HCT116 (cell line): Measurements from ENCODE around the gene KLF16. TPM values are rescaled to one million over a fixed set of nuclear protein-coding genes. Genes with fewer than 3 reads are reported as not detected.

Experiments used
- ATAC-seq: fragments of 200-7000 bp; cut with Tn5 transposase; 2 replicates; pipeline ENCODE4 v1.9.1; 2020; ENCODE audit warnings: mild to moderate bottlenecking, moderate library complexity
- BruUV-seq: library from RNA; stranded (reverse); fragments of 400-500 nt; replicated peaks from 2 replicates; lab custom pipeline; 2021; lab: Mats Ljungman, UMichigan
- CTCF ChIA-PET: fragments of 300-600 bp; sonication (Branson Sonifier 250); formaldehyde crosslinking; loops from one replicate; lab custom pipeline; 2021; ENCODE audit warnings: antibody characterized with exemption; lab: Charles Lee
- POLR2A ChIA-PET: fragments of 300-600, 350-600 bp; sonication (Branson Sonifier 250); formaldehyde crosslinking; loops from one replicate; lab custom pipeline; 2021; ENCODE audit warnings: antibody characterized with exemption; lab: Charles Lee
- RAD21 ChIA-PET, 2 experiments: fragments of 300-600 bp; sonication (Branson Sonifier 250); formaldehyde crosslinking; loops; one replicate each; lab custom pipeline; 2023; ENCODE audit warnings: low total read pairs in 2 of 2; ENCODE audit not compliant: uncharacterized antibody in 2 of 2, unreplicated experiment in 2 of 2, low non-redundant PET in 1 of 2; lab: Charles Lee
- DNase-seq: peaks from one replicate; pipeline ENCODE4 v3.0.0-alpha.2; 2010; ENCODE audit warnings: low read depth, low spot score
- H2AFZ ChIP-seq: fragments of 200-600 bp; shearing (Covaris generic), sonication (generic); 2 replicates; pipeline ENCODE4 v1.6.1; 2017; ENCODE audit warnings: low read depth, mixed run types, mixed read lengths, antibody characterized with exemption, low read length; ENCODE audit not compliant: poor library complexity, severe bottlenecking
- H3K27ac ChIP-seq: 2 replicates; pipeline ENCODE4 v1.5.1; 2012; ENCODE audit warnings: low read depth, low read length
- H3K27me3 ChIP-seq: fragments of 200-600 bp; sonication (generic); 2 replicates; pipeline ENCODE4 v1.6.1; 2016; ENCODE audit warnings: mixed run types, low read length, mixed read lengths; ENCODE audit not compliant: insufficient read depth
- H3K36me3 ChIP-seq, 2 experiments: fragments of 200-500 bp in 1 of 2; fragments of 200-600 bp in 1 of 2; sonication (Bioruptor generic) in 1 of 2; sonication (generic) in 1 of 2; 2 replicates each; pipeline versions ENCODE4 v1.5.1 to v1.6.1; 2014 to 2016; ENCODE audit warnings: low read length in 2 of 2, inconsistent platforms in 1 of 2, mixed read lengths in 1 of 2, mixed run types in 1 of 2; ENCODE audit not compliant: insufficient read depth in 2 of 2, control insufficient read depth in 1 of 2
- H3K4me1 ChIP-seq, 2 experiments: fragments of 200-600 bp in 1 of 2; sonication (generic) in 1 of 2; 2 replicates each; pipeline versions ENCODE4 v1.5.1 to v1.6.1; 2012 to 2017; ENCODE audit warnings: low read length in 2 of 2, inconsistent platforms in 1 of 2, mild to moderate bottlenecking in 1 of 2, mixed read lengths in 1 of 2, mixed run types in 1 of 2, moderate library complexity in 1 of 2; ENCODE audit not compliant: insufficient read depth in 2 of 2, control insufficient read depth in 1 of 2
- H3K4me2 ChIP-seq: fragments of 200-600 bp; sonication (generic); 2 replicates; pipeline ENCODE4 v1.6.1; 2017; ENCODE audit warnings: mixed run types, low read length, mixed read lengths
- H3K4me3 ChIP-seq, 2 experiments: fragments of 200-600 bp in 1 of 2; sonication (generic) in 1 of 2; replicated peaks in 1 of 2; 2 replicates each; pipeline ENCODE4 v1.5.1; 2011 to 2016; ENCODE audit warnings: low read length in 2 of 2, control low read depth in 1 of 2, low read depth in 1 of 2, mild to moderate bottlenecking in 1 of 2, mixed read lengths in 1 of 2, mixed run types in 1 of 2
- H3K79me2 ChIP-seq: fragments of 200-600 bp; sonication (generic); 2 replicates; pipeline ENCODE4 v1.6.1; 2017; ENCODE audit warnings: mild to moderate bottlenecking, mixed run types, low read length, moderate library complexity, mixed read lengths; ENCODE audit not compliant: insufficient read depth
- H3K9ac ChIP-seq: fragments of 200-600 bp; sonication (generic); 2 replicates; pipeline ENCODE4 v1.6.1; 2016; ENCODE audit warnings: low read length, mixed read lengths
- H3K9me2 ChIP-seq: fragments of 200-600 bp; sonication (generic), shearing (Covaris generic); 2 replicates; pipeline ENCODE4 v1.6.1; 2017; ENCODE audit warnings: mixed run types, mild to moderate bottlenecking, moderate library complexity; ENCODE audit not compliant: insufficient read depth
- H3K9me3 ChIP-seq, 2 experiments: fragments of 200-500 bp in 1 of 2; fragments of 200-600 bp in 1 of 2; sonication (Bioruptor generic) in 1 of 2; sonication (generic) in 1 of 2; 2 replicates each; pipeline ENCODE4 v1.6.1; 2014 to 2017; ENCODE audit warnings: low read length in 2 of 2, mixed read lengths in 2 of 2, inconsistent platforms in 1 of 2, low read depth in 1 of 2, mild to moderate bottlenecking in 1 of 2, mixed run types in 1 of 2, moderate library complexity in 1 of 2; ENCODE audit not compliant: control insufficient read depth in 1 of 2, insufficient read depth in 1 of 2
- H4K20me1 ChIP-seq: fragments of 200-600 bp; sonication (generic), shearing (Covaris generic); 2 replicates; pipeline ENCODE4 v1.6.1; 2017; ENCODE audit warnings: mixed run types, mild to moderate bottlenecking, moderate library complexity; ENCODE audit not compliant: insufficient read depth
- CBX3 ChIP-seq: IDR thresholded peaks from 2 replicates; pipeline ENCODE4 v1.6.1; 2012; ENCODE audit warnings: low read depth
- POLR2AphosphoS5 ChIP-seq: IDR thresholded peaks from 2 replicates; pipeline ENCODE4 v1.6.1; 2011; ENCODE audit warnings: mild to moderate bottlenecking, low read depth, low read length, moderate library complexity
- SRF ChIP-seq: IDR thresholded peaks from 2 replicates; pipeline ENCODE4 v1.6.1; 2012; ENCODE audit warnings: low read depth
- YY1 ChIP-seq: IDR thresholded peaks from 2 replicates; pipeline ENCODE4 v1.6.1; 2011; ENCODE audit warnings: low read length, low read depth, moderate library complexity, mild to moderate bottlenecking; ENCODE audit not compliant: insufficient replicate concordance; ENCODE audit errors: extremely low read depth
- ZFX ChIP-seq: fragments of 450-650 bp; IDR thresholded peaks from 2 replicates; pipeline ENCODE4 v1.6.1; 2017
- intact Hi-C: fragments of 100-400 bp; cut with micrococcal nuclease; formaldehyde crosslinking; loops from 2 replicates; pipeline ENCODE4 v1.10.0; 2022
- total RNA-seq: library from RNA; stranded (reverse); gene quantifications from one replicate; pipeline ENCODE4 v1.2.1, GENCODE V29; 2021; ENCODE audit not compliant: unreplicated experiment
- TF ChIP-seq, protein P1 (sequence below), 3 experiments: fragments of 200-600 bp in 1 of 3; sonication (generic) in 1 of 3; IDR thresholded peaks in 2 of 3; conservative IDR thresholded peaks in 1 of 3; 2 replicates each; pipeline ENCODE4 v1.5.1; 2012 to 2017; ENCODE audit warnings: low read depth in 2 of 3, low read length in 2 of 3, antibody characterized with exemption in 1 of 3, borderline replicate concordance in 1 of 3, control low read depth in 1 of 3, mild to moderate bottlenecking in 1 of 3, mixed read lengths in 1 of 3, mixed run types in 1 of 3, moderate library complexity in 1 of 3; ENCODE audit not compliant: insufficient read depth in 1 of 3

Gene KLF16
- total RNA-seq, 1 experiment from 2014 or later, result 64.3 TPM

DNA sequence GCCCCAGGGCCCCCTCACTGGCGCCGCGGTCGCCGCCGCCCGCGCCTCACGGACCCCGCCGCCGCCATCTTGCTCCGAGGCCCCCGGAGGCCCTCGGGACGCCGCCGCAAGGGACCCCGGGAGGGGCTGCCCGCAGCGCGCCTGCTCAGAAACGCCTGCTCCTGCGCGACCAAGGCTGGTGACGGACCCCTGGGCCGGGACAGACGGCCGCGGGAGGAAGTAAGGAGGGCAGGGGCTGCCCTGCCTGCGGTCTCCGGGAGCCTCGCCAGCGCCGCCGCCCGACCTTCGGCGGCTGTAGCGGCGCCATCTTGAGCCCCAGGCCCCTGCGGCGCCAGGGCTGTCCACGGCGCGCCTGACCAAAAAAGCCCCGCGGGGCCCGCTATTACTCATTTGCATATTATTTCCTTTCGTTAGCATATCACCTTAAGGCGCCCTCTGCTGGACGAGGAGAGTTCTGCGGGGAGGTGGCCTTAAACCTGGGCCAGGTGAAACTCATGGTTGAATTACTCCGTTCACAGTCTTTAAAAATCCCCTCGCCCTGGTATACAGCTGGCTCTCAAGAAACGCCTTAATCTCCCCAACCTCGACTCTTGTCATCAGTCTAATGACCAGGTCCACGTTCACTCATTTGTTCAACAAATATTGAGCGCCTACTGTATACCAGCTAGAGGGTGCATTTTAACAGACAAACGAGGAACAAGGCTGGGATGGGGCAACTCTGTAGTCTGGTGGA lies 14.8 kb downstream of the KLF16 start, which contains the start of gene REXO1:
Gene REXO1 (minus strand): TSS at position 85 of the 733 bp plus-strand sequence. CDS start 125 bp downstream, outside the sequence.
- no peaks in the 10 kb centered on the region for H3K27me3 ChIP-seq
- peak within 1 kb of the TSS; percentile 94 for H3K4me2 ChIP-seq
- no peak for TF ChIP-seq SRF
- no peak for TF ChIP-seq CBX3
- TF ChIP-seq POLR2AphosphoS5, result peak; percentile 62
- TF ChIP-seq YY1, result peak; percentile 93
- TF ChIP-seq, protein P1, sequence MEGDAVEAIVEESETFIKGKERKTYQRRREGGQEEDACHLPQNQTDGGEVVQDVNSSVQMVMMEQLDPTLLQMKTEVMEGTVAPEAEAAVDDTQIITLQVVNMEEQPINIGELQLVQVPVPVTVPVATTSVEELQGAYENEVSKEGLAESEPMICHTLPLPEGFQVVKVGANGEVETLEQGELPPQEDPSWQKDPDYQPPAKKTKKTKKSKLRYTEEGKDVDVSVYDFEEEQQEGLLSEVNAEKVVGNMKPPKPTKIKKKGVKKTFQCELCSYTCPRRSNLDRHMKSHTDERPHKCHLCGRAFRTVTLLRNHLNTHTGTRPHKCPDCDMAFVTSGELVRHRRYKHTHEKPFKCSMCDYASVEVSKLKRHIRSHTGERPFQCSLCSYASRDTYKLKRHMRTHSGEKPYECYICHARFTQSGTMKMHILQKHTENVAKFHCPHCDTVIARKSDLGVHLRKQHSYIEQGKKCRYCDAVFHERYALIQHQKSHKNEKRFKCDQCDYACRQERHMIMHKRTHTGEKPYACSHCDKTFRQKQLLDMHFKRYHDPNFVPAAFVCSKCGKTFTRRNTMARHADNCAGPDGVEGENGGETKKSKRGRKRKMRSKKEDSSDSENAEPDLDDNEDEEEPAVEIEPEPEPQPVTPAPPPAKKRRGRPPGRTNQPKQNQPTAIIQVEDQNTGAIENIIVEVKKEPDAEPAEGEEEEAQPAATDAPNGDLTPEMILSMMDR (IDR thresholded peaks at IDR 0.05 in 2 of 3, conservative IDR thresholded peaks at IDR 0.05 in 1 of 3; ENCODE audit: borderline replicate concordance in 1 of 3, insufficient read depth in 1 of 3, low read depth in 2 of 3, low read length in 2 of 3), result peak; percentile 92
- TF ChIP-seq ZFX, result peak; percentile 72; the same call in 1 of the 2 replicates
- no peak within 1 kb of the TSS for H2AFZ ChIP-seq
- RAD21 ChIA-PET, result no interaction called here
- ATAC-seq (peak; percentile 69), DNase-seq (peak; percentile 88)
- H4K20me1 ChIP-seq, result peaks cover 15% of the 10 kb centered on the region; the same call in 1 of the 2 replicates
- no peaks in the 10 kb centered on the region for H3K9me2 ChIP-seq
- H3K9me3 ChIP-seq, result no peaks in the 10 kb centered on the region
- peak within 1 kb of the TSS; percentile 99 for H3K27ac ChIP-seq
- CTCF ChIA-PET, result interaction anchor here (0.5 to 1.5 kb wide), 4 partner anchors 9 to 49 kb away, joined by 3 to 10 read pairs (median 6); no protein-coding TSS in a partner anchor
- POLR2A ChIA-PET, result interaction anchor here (1.5 kb wide), 1 partner anchor 9 kb away, joined by 3 read pairs; no protein-coding TSS in a partner anchor
- peaks cover 0 to 8% of the 10 kb centered on the region in 2 experiments; a peak in 1 of 4 replicates for H3K36me3 ChIP-seq
- BruUV-seq, result no TSS peak
- peak within 1 kb of the TSS; percentile 88 for H3K9ac ChIP-seq
- intact Hi-C loops, result no loop called here
- H3K79me2 ChIP-seq, result peaks cover 71% of the 10 kb centered on the region
- H3K4me3 ChIP-seq, result peak within 1 kb of the TSS; percentile 88 to 98
- peaks cover 33 to 46% of the 10 kb centered on the region in 2 experiments for H3K4me1 ChIP-seq
